Upper lobe of left lung (tissue), 4 donors: Measurements from ENCODE around the gene FYB1.

Source experiments
- EP300 ChIP-seq, 4 donors: sonication (generic); formaldehyde crosslinking; IDR thresholded peaks; one replicate each; pipeline ENCODE4 v1.5.1; 2017; ENCODE audit warnings: antibody characterized with exemption in 4 of 4, control low read depth in 2 of 4
- POLR2A ChIP-seq, 4 donors: fragments of 450-650 bp; IDR thresholded peaks; one replicate each; pipeline ENCODE4 v1.5.1; 2016 to 2017; ENCODE audit warnings: antibody characterized with exemption in 4 of 4, mild to moderate bottlenecking in 2 of 4
- POLR2AphosphoS5 ChIP-seq, 2 donors: sonication (generic); formaldehyde crosslinking; IDR thresholded peaks; one replicate each; pipeline ENCODE4 v1.5.1; 2017; ENCODE audit warnings: antibody characterized with exemption in 2 of 2
- TF ChIP-seq, protein P1 (sequence below), 6 experiments: fragments of 450-650 bp in 4 of 6; fragments of 200-600 bp in 2 of 6; sonication (generic) in 2 of 6; IDR thresholded peaks; one replicate each; pipeline ENCODE4 v1.5.1; 2016 to 2019; ENCODE audit warnings: antibody characterized with exemption in 6 of 6

DNA sequence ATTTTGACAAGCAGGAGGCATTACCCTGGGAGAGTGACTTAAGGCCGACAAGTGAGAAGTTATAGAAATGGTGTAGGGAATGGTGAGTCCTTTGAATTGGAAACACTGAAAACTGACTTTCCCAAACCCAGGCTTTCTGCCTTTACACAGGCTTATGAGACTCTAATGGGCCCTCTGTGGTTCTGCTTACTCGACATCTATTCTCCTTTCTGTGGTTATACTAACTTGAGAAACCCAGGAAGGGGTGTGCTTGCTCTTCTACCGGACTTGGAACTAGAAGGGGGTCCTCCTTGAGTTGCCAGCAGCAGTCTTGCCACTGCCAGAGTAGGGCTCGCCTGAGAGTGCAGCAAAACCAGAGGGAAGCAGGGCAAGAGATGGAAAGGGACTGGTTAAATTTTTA, 63.3 kb downstream of the FYB1 start:
- TF ChIP-seq POLR2AphosphoS5 (IDR thresholded peaks at IDR 0.05) (no peak), EP300 (IDR thresholded peaks at IDR 0.05) (no peak), POLR2A (IDR thresholded peaks at IDR 0.05) (no peak)
- TF ChIP-seq, protein P1, sequence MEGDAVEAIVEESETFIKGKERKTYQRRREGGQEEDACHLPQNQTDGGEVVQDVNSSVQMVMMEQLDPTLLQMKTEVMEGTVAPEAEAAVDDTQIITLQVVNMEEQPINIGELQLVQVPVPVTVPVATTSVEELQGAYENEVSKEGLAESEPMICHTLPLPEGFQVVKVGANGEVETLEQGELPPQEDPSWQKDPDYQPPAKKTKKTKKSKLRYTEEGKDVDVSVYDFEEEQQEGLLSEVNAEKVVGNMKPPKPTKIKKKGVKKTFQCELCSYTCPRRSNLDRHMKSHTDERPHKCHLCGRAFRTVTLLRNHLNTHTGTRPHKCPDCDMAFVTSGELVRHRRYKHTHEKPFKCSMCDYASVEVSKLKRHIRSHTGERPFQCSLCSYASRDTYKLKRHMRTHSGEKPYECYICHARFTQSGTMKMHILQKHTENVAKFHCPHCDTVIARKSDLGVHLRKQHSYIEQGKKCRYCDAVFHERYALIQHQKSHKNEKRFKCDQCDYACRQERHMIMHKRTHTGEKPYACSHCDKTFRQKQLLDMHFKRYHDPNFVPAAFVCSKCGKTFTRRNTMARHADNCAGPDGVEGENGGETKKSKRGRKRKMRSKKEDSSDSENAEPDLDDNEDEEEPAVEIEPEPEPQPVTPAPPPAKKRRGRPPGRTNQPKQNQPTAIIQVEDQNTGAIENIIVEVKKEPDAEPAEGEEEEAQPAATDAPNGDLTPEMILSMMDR (IDR thresholded peaks at IDR 0.05), result no peak
